HCT116 (cell line): ENCODE results near the gene COX10. TPM values are rescaled to one million over a fixed set of nuclear protein-coding genes. Genes with fewer than 3 reads are reported as not detected.

Source experiments
- ATAC-seq: fragments of 200-7000 bp; cut with Tn5 transposase; 2 replicates; pipeline ENCODE4 v1.9.1; 2020; ENCODE audit warnings: mild to moderate bottlenecking, moderate library complexity
- BruUV-seq: library from RNA; stranded (reverse); fragments of 400-500 nt; replicated peaks from 2 replicates; lab custom pipeline; 2021; lab: Mats Ljungman, UMichigan
- CTCF ChIA-PET: fragments of 300-600 bp; sonication (Branson Sonifier 250); formaldehyde crosslinking; loops from one replicate; lab custom pipeline; 2021; ENCODE audit warnings: antibody characterized with exemption; lab: Charles Lee
- POLR2A ChIA-PET: fragments of 300-600, 350-600 bp; sonication (Branson Sonifier 250); formaldehyde crosslinking; loops from one replicate; lab custom pipeline; 2021; ENCODE audit warnings: antibody characterized with exemption; lab: Charles Lee
- RAD21 ChIA-PET, 2 experiments: fragments of 300-600 bp; sonication (Branson Sonifier 250); formaldehyde crosslinking; loops; one replicate each; lab custom pipeline; 2023; ENCODE audit warnings: low total read pairs in 2 of 2; ENCODE audit not compliant: uncharacterized antibody in 2 of 2, unreplicated experiment in 2 of 2, low non-redundant PET in 1 of 2; lab: Charles Lee
- DNase-seq: peaks from one replicate; pipeline ENCODE4 v3.0.0-alpha.2; 2010; ENCODE audit warnings: low read depth, low spot score
- H2AFZ ChIP-seq: fragments of 200-600 bp; shearing (Covaris generic), sonication (generic); 2 replicates; pipeline ENCODE4 v1.6.1; 2017; ENCODE audit warnings: low read depth, mixed run types, mixed read lengths, antibody characterized with exemption, low read length; ENCODE audit not compliant: poor library complexity, severe bottlenecking
- H3K27ac ChIP-seq: 2 replicates; pipeline ENCODE4 v1.5.1; 2012; ENCODE audit warnings: low read depth, low read length
- H3K27me3 ChIP-seq: fragments of 200-600 bp; sonication (generic); 2 replicates; pipeline ENCODE4 v1.6.1; 2016; ENCODE audit warnings: mixed run types, low read length, mixed read lengths; ENCODE audit not compliant: insufficient read depth
- H3K36me3 ChIP-seq, 2 experiments: fragments of 200-500 bp in 1 of 2; fragments of 200-600 bp in 1 of 2; sonication (Bioruptor generic) in 1 of 2; sonication (generic) in 1 of 2; 2 replicates each; pipeline versions ENCODE4 v1.5.1 to v1.6.1; 2014 to 2016; ENCODE audit warnings: low read length in 2 of 2, inconsistent platforms in 1 of 2, mixed read lengths in 1 of 2, mixed run types in 1 of 2; ENCODE audit not compliant: insufficient read depth in 2 of 2, control insufficient read depth in 1 of 2
- H3K4me1 ChIP-seq, 2 experiments: fragments of 200-600 bp in 1 of 2; sonication (generic) in 1 of 2; 2 replicates each; pipeline versions ENCODE4 v1.5.1 to v1.6.1; 2012 to 2017; ENCODE audit warnings: low read length in 2 of 2, inconsistent platforms in 1 of 2, mild to moderate bottlenecking in 1 of 2, mixed read lengths in 1 of 2, mixed run types in 1 of 2, moderate library complexity in 1 of 2; ENCODE audit not compliant: insufficient read depth in 2 of 2, control insufficient read depth in 1 of 2
- H3K4me2 ChIP-seq: fragments of 200-600 bp; sonication (generic); 2 replicates; pipeline ENCODE4 v1.6.1; 2017; ENCODE audit warnings: mixed run types, low read length, mixed read lengths
- H3K4me3 ChIP-seq, 2 experiments: fragments of 200-600 bp in 1 of 2; sonication (generic) in 1 of 2; replicated peaks in 1 of 2; 2 replicates each; pipeline ENCODE4 v1.5.1; 2011 to 2016; ENCODE audit warnings: low read length in 2 of 2, control low read depth in 1 of 2, low read depth in 1 of 2, mild to moderate bottlenecking in 1 of 2, mixed read lengths in 1 of 2, mixed run types in 1 of 2
- H3K79me2 ChIP-seq: fragments of 200-600 bp; sonication (generic); 2 replicates; pipeline ENCODE4 v1.6.1; 2017; ENCODE audit warnings: mild to moderate bottlenecking, mixed run types, low read length, moderate library complexity, mixed read lengths; ENCODE audit not compliant: insufficient read depth
- H3K9ac ChIP-seq: fragments of 200-600 bp; sonication (generic); 2 replicates; pipeline ENCODE4 v1.6.1; 2016; ENCODE audit warnings: low read length, mixed read lengths
- H3K9me2 ChIP-seq: fragments of 200-600 bp; sonication (generic), shearing (Covaris generic); 2 replicates; pipeline ENCODE4 v1.6.1; 2017; ENCODE audit warnings: mixed run types, mild to moderate bottlenecking, moderate library complexity; ENCODE audit not compliant: insufficient read depth
- H3K9me3 ChIP-seq, 2 experiments: fragments of 200-500 bp in 1 of 2; fragments of 200-600 bp in 1 of 2; sonication (Bioruptor generic) in 1 of 2; sonication (generic) in 1 of 2; 2 replicates each; pipeline ENCODE4 v1.6.1; 2014 to 2017; ENCODE audit warnings: low read length in 2 of 2, mixed read lengths in 2 of 2, inconsistent platforms in 1 of 2, low read depth in 1 of 2, mild to moderate bottlenecking in 1 of 2, mixed run types in 1 of 2, moderate library complexity in 1 of 2; ENCODE audit not compliant: control insufficient read depth in 1 of 2, insufficient read depth in 1 of 2
- H4K20me1 ChIP-seq: fragments of 200-600 bp; sonication (generic), shearing (Covaris generic); 2 replicates; pipeline ENCODE4 v1.6.1; 2017; ENCODE audit warnings: mixed run types, mild to moderate bottlenecking, moderate library complexity; ENCODE audit not compliant: insufficient read depth
- ATF3 ChIP-seq: IDR thresholded peaks from 2 replicates; pipeline ENCODE4 v1.6.1; 2012
- EGR1 ChIP-seq: IDR thresholded peaks from 2 replicates; pipeline ENCODE4 v1.6.1; 2012; ENCODE audit warnings: low read depth
- ELF1 ChIP-seq: IDR thresholded peaks from 2 replicates; pipeline ENCODE4 v1.6.1; 2012; ENCODE audit warnings: low read depth, borderline replicate concordance
- JUND ChIP-seq: IDR thresholded peaks from 2 replicates; pipeline ENCODE4 v1.6.1; 2012
- POLR2A ChIP-seq: IDR thresholded peaks from 2 replicates; pipeline ENCODE4 v1.7.0; 2011; ENCODE audit warnings: borderline replicate concordance; ENCODE audit not compliant: insufficient read depth, insufficient read length; ENCODE audit errors: extremely low read depth
- SIN3A ChIP-seq: IDR thresholded peaks from 2 replicates; pipeline ENCODE4 v1.6.1; 2012; ENCODE audit warnings: low read depth
- SP1 ChIP-seq: IDR thresholded peaks from 2 replicates; pipeline ENCODE4 v1.6.1; 2012; ENCODE audit warnings: low read depth
- SRF ChIP-seq: IDR thresholded peaks from 2 replicates; pipeline ENCODE4 v1.6.1; 2012; ENCODE audit warnings: low read depth
- TCF7L2 ChIP-seq: IDR thresholded peaks from 2 replicates; pipeline ENCODE4 v1.7.0; 2011; ENCODE audit warnings: borderline replicate concordance, inconsistent platforms; ENCODE audit not compliant: insufficient read depth, insufficient read length; ENCODE audit errors: extremely low read depth
- ZBTB33 ChIP-seq: IDR thresholded peaks from 2 replicates; pipeline ENCODE4 v1.6.1; 2011; ENCODE audit warnings: mild to moderate bottlenecking, low read length, moderate library complexity; ENCODE audit not compliant: insufficient replicate concordance; ENCODE audit errors: extremely low read depth
- ZFX ChIP-seq: fragments of 450-650 bp; IDR thresholded peaks from 2 replicates; pipeline ENCODE4 v1.6.1; 2017
- ZNF274 ChIP-seq: fragments of 200-500 bp; sonication (Bioruptor generic); IDR thresholded peaks from 2 replicates; pipeline ENCODE4 v1.6.1; 2014; ENCODE audit warnings: mild to moderate bottlenecking, low read depth, low read length, inconsistent platforms
- intact Hi-C: fragments of 100-400 bp; cut with micrococcal nuclease; formaldehyde crosslinking; loops from 2 replicates; pipeline ENCODE4 v1.10.0; 2022
- total RNA-seq: library from RNA; stranded (reverse); gene quantifications from one replicate; pipeline ENCODE4 v1.2.1, GENCODE V29; 2021; ENCODE audit not compliant: unreplicated experiment

Gene COX10
- total RNA-seq, 1 experiment from 2014 or later, result 22.4 TPM

GRCh38 chr17:14095631-14096030 lies 26.3 kb downstream of the COX10 start:
- ATAC-seq (no peak), DNase-seq (no peak)
- POLR2A ChIA-PET, result no interaction called here
- H3K4me3 ChIP-seq, result no peak overlapping the region
- no TSS peak for BruUV-seq
- H3K9me2 ChIP-seq, result no peaks in the 10 kb centered on the region
- CTCF ChIA-PET, result no interaction called here
- H2AFZ ChIP-seq, result no peak overlapping the region
- H3K36me3 ChIP-seq, result no peaks in the 10 kb centered on the region
- no peaks in the 10 kb centered on the region for H3K9me3 ChIP-seq
- H4K20me1 ChIP-seq, result peaks cover 11% of the 10 kb centered on the region; the same call in 1 of the 2 replicates
- H3K9ac ChIP-seq, result no peak overlapping the region
- RAD21 ChIA-PET, result no interaction called here
- H3K27ac ChIP-seq, result no peak overlapping the region
- no peak overlapping the region for H3K4me2 ChIP-seq
- H3K79me2 ChIP-seq, result peaks cover 85% of the 10 kb centered on the region
- no peaks in the 10 kb centered on the region for H3K27me3 ChIP-seq
- TF ChIP-seq ATF3 (no peak), ZFX (no peak), ZNF274 (no peak), SIN3A (no peak), SRF (no peak)
- intact Hi-C loops, result no loop called here
- no peaks in the 10 kb centered on the region for H3K4me1 ChIP-seq

GRCh38 chr17:14098246-14098645 lies 28.9 kb downstream of the COX10 start:
- ChIA-PET RAD21 (no interaction called here), CTCF (no interaction called here), POLR2A (no interaction called here)
- H3K4me3 ChIP-seq, result no peak overlapping the region
- H4K20me1 ChIP-seq, result peaks cover 9% of the 10 kb centered on the region; the same call in 1 of the 2 replicates
- H3K79me2 ChIP-seq, result peaks cover 69% of the 10 kb centered on the region
- H3K4me1 ChIP-seq, result no peaks in the 10 kb centered on the region
- no peaks in the 10 kb centered on the region for H3K36me3 ChIP-seq
- no peak overlapping the region for H3K9ac ChIP-seq
- intact Hi-C loops, result no loop called here
- no peak overlapping the region for H2AFZ ChIP-seq
- DNase-seq (no peak), ATAC-seq (no peak)
- no peaks in the 10 kb centered on the region for H3K27me3 ChIP-seq
- H3K27ac ChIP-seq, result no peak overlapping the region
- no peaks in the 10 kb centered on the region for H3K9me2 ChIP-seq
- H3K9me3 ChIP-seq, result no peaks in the 10 kb centered on the region
- TF ChIP-seq JUND, result no peak
- TF ChIP-seq TCF7L2, result no peak
- TF ChIP-seq SRF, result no peak
- TF ChIP-seq ZFX, result no peak
- TF ChIP-seq ATF3, result no peak
- no peak for TF ChIP-seq SIN3A
- TF ChIP-seq ZBTB33, result no peak
- no peak for TF ChIP-seq POLR2A
- TF ChIP-seq SP1, result no peak
- no peak for TF ChIP-seq ELF1
- no peak for TF ChIP-seq EGR1
- BruUV-seq, result no TSS peak
- H3K4me2 ChIP-seq, result no peak overlapping the region
